Limb (tissue), 2 donors: ENCODE data around the gene TDP1.

Experiments used
- DNase-seq, 2 donors: peaks; one replicate each; pipeline ENCODE4 v3.0.0-alpha.2; 2016; ENCODE audit errors: extremely low spot score in 2 of 2

TDP1 gene

GRCh38 chr14:89955745-89956660, at the start of gene TDP1:
Gene TDP1 (plus strand): TSS chr14:89955927. CDS start chr14:89963115, 7,188 bp downstream.
- peak; percentile 97 to 98 for DNase-seq

- DNase-seq = no peak
Observed at GRCh38 chr14:89906000-89906399, 49.7 kb upstream of the TDP1 start.

GRCh38 chr14:89907655-89908054, 48.1 kb upstream of the TDP1 start:
- no peak for DNase-seq

GRCh38 chr14:89908712-89909450, 46.8 kb upstream of the TDP1 start:
- DNase-seq = no peak

- DNase-seq = no peak
Observed at GRCh38 chr14:89909586-89909985, 46.1 kb upstream of the TDP1 start.

- no peak for DNase-seq
Observed at GRCh38 chr14:89910691-89911009, 45.1 kb upstream of the TDP1 start.

GRCh38 chr14:89911010-89911919, 44.5 kb upstream of the TDP1 start:
- DNase-seq = peak; percentile 57 to 72

GRCh38 chr14:89912221-89912620, 43.5 kb upstream of the TDP1 start:
- peak in 1 of 2 donors; percentile 18 for DNase-seq

- DNase-seq = peak; percentile 54 to 93
Observed at GRCh38 chr14:89912667-89913211, 43.0 kb upstream of the TDP1 start.

GRCh38 chr14:89915114-89915878, 40.4 kb upstream of the TDP1 start:
- peak; percentile 69 to 85 for DNase-seq

- no peak for DNase-seq
Observed at GRCh38 chr14:89918721-89919120, 37.0 kb upstream of the TDP1 start.

GRCh38 chr14:89920056-89920455, 35.7 kb upstream of the TDP1 start:
- DNase-seq = no peak

- no peak for DNase-seq
Observed at GRCh38 chr14:89921346-89921745, 34.4 kb upstream of the TDP1 start.

GRCh38 chr14:89922031-89922907, 33.5 kb upstream of the TDP1 start:
- no peak for DNase-seq

GRCh38 chr14:89924268-89924667, 31.5 kb upstream of the TDP1 start:
- no peak for DNase-seq

- no peak for DNase-seq
Observed at GRCh38 chr14:89926694-89927093, 29.0 kb upstream of the TDP1 start.

- DNase-seq = no peak
Observed at GRCh38 chr14:89927186-89927865, 28.4 kb upstream of the TDP1 start.

GRCh38 chr14:89933002-89933401, 22.7 kb upstream of the TDP1 start:
- DNase-seq = no peak

- DNase-seq = no peak
Observed at GRCh38 chr14:89936654-89937185, 19.0 kb upstream of the TDP1 start.
